NT2/D1 (cell line): ENCODE measurements around the gene ASB4.

Experiments used
- SUZ12 ChIP-seq: IDR thresholded peaks from 2 replicates; pipeline ENCODE4 v1.6.1; 2011; ENCODE audit not compliant: insufficient read length, insufficient read depth; ENCODE audit errors: extremely low read depth
- YY1 ChIP-seq: IDR thresholded peaks from 2 replicates; pipeline ENCODE4 v1.6.1; 2011; ENCODE audit not compliant: insufficient read length, insufficient read depth
- ZNF274 ChIP-seq: IDR thresholded peaks from 2 replicates; pipeline ENCODE4 v1.6.1; 2011; ENCODE audit warnings: mild to moderate bottlenecking, low read depth, low read length

GRCh38 chr7:95529701-95530100 lies 44.0 kb downstream of the ASB4 start:
- no peak for TF ChIP-seq ZNF274
- TF ChIP-seq YY1: no peak
- TF ChIP-seq SUZ12: no peak
